Heart left ventricle (tissue), 13 donors: ENCODE measurements around the gene IRF3.

ENCODE experiments used
- POLR2A ChIP-seq, 2 donors: fragments of 450-650 bp; IDR thresholded peaks; one replicate each; pipeline ENCODE4 v1.6.1; 2017; ENCODE audit warnings: antibody characterized with exemption in 2 of 2, mild to moderate bottlenecking in 2 of 2, moderate library complexity in 2 of 2
- TF ChIP-seq, protein P1 (sequence below), 12 donors: fragments of 200-600 bp; sonication (generic) in 4 of 12; IDR thresholded peaks; one replicate each; pipeline versions ENCODE4 v1.5.0 to v1.8.0; 2018 to 2022; ENCODE audit warnings: antibody characterized with exemption in 12 of 12, mild to moderate bottlenecking in 5 of 12
- donor health status: ischemic (EF 13 %, LVEDD 7.1; RV severe dilation, severe dysfunction).
- donor health status: DM: no; HTN: yes; CAD: no.
- donor health status: DM: no; HTN: no; CAD: no.
- donor health status: ischemic (EF 25% LVEDD 6.9; RV normal size, moderate dysfunction).
- donor health status: ischemic (EF 25% LVEDD 5.7; RV mildly dilated, moderate dysfunction).
- donor health status: ischemic (EF 35%, LVEDD 5.7; RV mildly dilated, moderate dysfunction).
- donor health status: nonischemic (EF 11% LVEDD 7.7; RV severe dilation, severe dysfunction).
- donor health status: DM: yes; HTN: yes; CAD: no.
- donor health status: PGD.
- donor health status: ischemic (EF 29% LVEDD 5.4; RV normal size, mild dysfunction).
- donor health status: nonischemic (EF 23%, LVEDD 6.1; RV moderate dilation, normal function).

- no peak for TF ChIP-seq POLR2A (IDR thresholded peaks at IDR 0.05)
- TF ChIP-seq, protein P1, sequence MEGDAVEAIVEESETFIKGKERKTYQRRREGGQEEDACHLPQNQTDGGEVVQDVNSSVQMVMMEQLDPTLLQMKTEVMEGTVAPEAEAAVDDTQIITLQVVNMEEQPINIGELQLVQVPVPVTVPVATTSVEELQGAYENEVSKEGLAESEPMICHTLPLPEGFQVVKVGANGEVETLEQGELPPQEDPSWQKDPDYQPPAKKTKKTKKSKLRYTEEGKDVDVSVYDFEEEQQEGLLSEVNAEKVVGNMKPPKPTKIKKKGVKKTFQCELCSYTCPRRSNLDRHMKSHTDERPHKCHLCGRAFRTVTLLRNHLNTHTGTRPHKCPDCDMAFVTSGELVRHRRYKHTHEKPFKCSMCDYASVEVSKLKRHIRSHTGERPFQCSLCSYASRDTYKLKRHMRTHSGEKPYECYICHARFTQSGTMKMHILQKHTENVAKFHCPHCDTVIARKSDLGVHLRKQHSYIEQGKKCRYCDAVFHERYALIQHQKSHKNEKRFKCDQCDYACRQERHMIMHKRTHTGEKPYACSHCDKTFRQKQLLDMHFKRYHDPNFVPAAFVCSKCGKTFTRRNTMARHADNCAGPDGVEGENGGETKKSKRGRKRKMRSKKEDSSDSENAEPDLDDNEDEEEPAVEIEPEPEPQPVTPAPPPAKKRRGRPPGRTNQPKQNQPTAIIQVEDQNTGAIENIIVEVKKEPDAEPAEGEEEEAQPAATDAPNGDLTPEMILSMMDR (IDR thresholded peaks at IDR 0.05) = peak in 10 of 12 donors; percentile 15 to 47 (median 30)
Measured at GRCh38 chr19:49684251-49684982, 18.8 kb upstream of the IRF3 start.
